GM12892 (cell line): ENCODE data around the gene RTN4RL1.

Experiments
- POLR2A ChIP-seq: IDR thresholded peaks from 2 replicates; pipeline ENCODE4 v1.6.1; 2011; ENCODE audit warnings: low read depth, low read length, control low read depth
- POLR2AphosphoS5 ChIP-seq: IDR thresholded peaks from 2 replicates; pipeline ENCODE4 v1.6.1; 2011; ENCODE audit warnings: low read depth, low read length, control low read depth
- TAF1 ChIP-seq: IDR thresholded peaks from 2 replicates; pipeline ENCODE4 v1.6.1; 2011; ENCODE audit warnings: low read depth, mild to moderate bottlenecking, control low read depth, low read length, borderline replicate concordance

GRCh38 chr17:1997927-1998742, 27.0 kb downstream of the RTN4RL1 start:
- TF ChIP-seq POLR2A (no peak), POLR2AphosphoS5 (no peak), TAF1 (no peak)
